HepG2 (cell line): ENCODE data around the gene CALM1. TPM values are rescaled to one million over a fixed set of nuclear protein-coding genes. Genes with fewer than 3 reads are reported as not detected.

Experiments
- ATAC-seq: fragments of 200-7000 bp; cut with Tn5 transposase; 3 replicates; pipeline ENCODE4 v1.9.1; 2020; ENCODE audit warnings: mild to moderate bottlenecking, moderate library complexity
- BruUV-seq: library from RNA; stranded (reverse); fragments of 400-500 nt; replicated peaks from 2 replicates; lab custom pipeline; 2021; lab: Mats Ljungman, UMichigan
- CTCF ChIA-PET: fragments of 300-600 bp; formaldehyde crosslinking; extraction: SDS; loops from one replicate; lab custom pipeline; 2021; ENCODE audit warnings: low total read pairs, inconsistent platforms, low intra/inter-chr PET ratio; lab: Yijun Ruan, JAX
- POLR2A ChIA-PET: fragments of 350-600 bp; sonication (Branson Sonifier 250); formaldehyde crosslinking; loops from one replicate; lab custom pipeline; 2020; ENCODE audit warnings: antibody characterized with exemption, inconsistent platforms; lab: Yijun Ruan, JAX
- DNase-seq: peaks from one replicate; pipeline ENCODE4 v3.0.0-alpha.2; 2015; ENCODE audit warnings: low spot score
- FAIRE-seq: peaks from 3 replicates; lab custom pipeline; 2011; peaks lifted over from hg19 to GRCh38; lab: Jason Lieb, UNC
- H2AFZ ChIP-seq: one replicate; pipeline ENCODE4 v1.6.1; 2011; ENCODE audit warnings: low read length, inconsistent platforms
- H3K27ac ChIP-seq: fragments of 300-600 bp; 3 replicates; pipeline ENCODE4 v1.8.0; 2011; ENCODE audit warnings: mixed run types, mild to moderate bottlenecking, mixed read lengths, low read length, inconsistent platforms; ENCODE audit not compliant: insufficient read depth; ENCODE audit errors: extremely low read length
- H3K27me3 ChIP-seq, 2 experiments: fragments of 200-600 bp in 1 of 2; 2 replicates in 1 of 2; 3 replicates in 1 of 2; pipeline versions ENCODE4 v1.6.0 to v1.8.0; 2011; ENCODE audit warnings: low read length in 2 of 2, mild to moderate bottlenecking in 2 of 2, moderate library complexity in 2 of 2, inconsistent platforms in 1 of 2; ENCODE audit not compliant: insufficient read depth in 2 of 2, control insufficient read depth in 1 of 2
- H3K36me3 ChIP-seq, 2 experiments: fragments of 200-600 bp in 1 of 2; replicated peaks in 1 of 2; 2 replicates in 1 of 2; 3 replicates in 1 of 2; pipeline versions ENCODE4 v1.5.1 to v1.8.0; 2011; ENCODE audit warnings: low read length in 2 of 2, inconsistent platforms in 1 of 2; ENCODE audit not compliant: insufficient read depth in 2 of 2, control insufficient read depth in 1 of 2
- H3K4me1 ChIP-seq: 2 replicates; pipeline ENCODE4 v1.5.1; 2012; ENCODE audit warnings: low read length, inconsistent platforms; ENCODE audit not compliant: insufficient read depth
- H3K4me2 ChIP-seq: 2 replicates; pipeline ENCODE4 v1.6.0; 2011; ENCODE audit warnings: low read depth, low read length, inconsistent platforms
- H3K4me3 ChIP-seq, 3 experiments: fragments of 200-600 bp in 1 of 3; sonication (generic), shearing (Covaris generic) in 1 of 3; replicated peaks in 1 of 3; 2 replicates each; pipeline ENCODE4 v1.5.1; 2011 to 2016; ENCODE audit warnings: low read length in 3 of 3, inconsistent platforms in 2 of 3, low read depth in 2 of 3, mild to moderate bottlenecking in 2 of 3, control low read depth in 1 of 3, mixed read lengths in 1 of 3; ENCODE audit not compliant: insufficient read depth in 1 of 3
- H3K79me2 ChIP-seq: one replicate; pipeline ENCODE4 v1.6.1; 2011; ENCODE audit warnings: low read length, inconsistent platforms; ENCODE audit not compliant: insufficient read depth
- H3K9ac ChIP-seq: 2 replicates; pipeline ENCODE4 v1.6.0; 2011; ENCODE audit warnings: mild to moderate bottlenecking, low read depth, low read length, inconsistent platforms; ENCODE audit not compliant: insufficient read depth
- H3K9me3 ChIP-seq: 2 replicates; pipeline ENCODE4 v1.5.1; 2012; ENCODE audit warnings: mild to moderate bottlenecking, low read length
- H4K20me1 ChIP-seq: 2 replicates; pipeline ENCODE4 v1.6.0; 2011; ENCODE audit warnings: inconsistent platforms, mild to moderate bottlenecking, low read length, moderate library complexity; ENCODE audit not compliant: insufficient read depth
- CBX1 ChIP-seq: IDR thresholded peaks from one replicate; pipeline ENCODE4 v1.6.1; 2016; ENCODE audit warnings: antibody characterized with exemption, low read depth
- GATAD1 ChIP-seq: IDR thresholded peaks from 2 replicates; pipeline ENCODE4 v1.6.1; 2016; ENCODE audit warnings: missing genetic modification reagents, missing compliant biosample characterization
- MAZ ChIP-seq, 2 experiments: sonication (generic) in 1 of 2; formaldehyde crosslinking in 1 of 2; IDR thresholded peaks; 2 replicates each; pipeline versions ENCODE4 v1.5.0 to v1.6.1; 2012 to 2020; ENCODE audit warnings: low read depth in 2 of 2, mild to moderate bottlenecking in 2 of 2, borderline replicate concordance in 1 of 2, improper control_type of control experiment in 1 of 2, low read length in 1 of 2, missing genetic modification reagents in 1 of 2, moderate library complexity in 1 of 2
- NR2F2 ChIP-seq: IDR thresholded peaks from 2 replicates; pipeline ENCODE4 v1.6.1; 2012; ENCODE audit warnings: low read depth, inconsistent platforms, borderline replicate concordance
- ZFP36L1 ChIP-seq: sonication (generic); formaldehyde crosslinking; IDR thresholded peaks from 2 replicates; pipeline ENCODE4 v1.8.0; 2022; ENCODE audit warnings: mild to moderate bottlenecking, missing genetic modification reagents, moderate library complexity
- ZNF253 ChIP-seq: sonication (generic); formaldehyde crosslinking; IDR thresholded peaks from 2 replicates; pipeline ENCODE4 v1.8.0; 2022; ENCODE audit warnings: mild to moderate bottlenecking, missing genetic modification reagents, borderline replicate concordance
- WGBS: methylation state at CpG from one replicate; pipeline ENCODE4 v1.1.6; 2017; ENCODE audit warnings: low lambda C conversion rate; 5-methylcytosine and 5-hydroxymethylcytosine counted together
- in situ Hi-C: cut with HindIII; loops from 2 replicates; pipeline ENCODE4 v1.10.0; 2017; ENCODE audit warnings: low pct_unique_long_range_greater_than_20kb; ENCODE audit not compliant: extremely low pct_ligation_motif_present
- intact Hi-C: fragments of 100-400 bp; cut with micrococcal nuclease; formaldehyde crosslinking; loops from one replicate; pipeline ENCODE4 v1.10.0; 2022; ENCODE audit not compliant: unreplicated experiment
- polyA plus RNA-seq, 8 experiments: library from polyadenylated mRNA; depleted of rRNA in 3 of 8; stranded (reverse) in 7 of 8; unstranded in 1 of 8; fragments of >200 nt; fragmentation: Illumina TruSeq in 4 of 8; extraction: Trizol in 4 of 8; gene quantifications; 2 replicates each; pipeline versions ENCODE4 v1.2.1 to v1.2.3, GENCODE V29; 2011 to 2016; ENCODE audit warnings: low read depth in 4 of 8, missing spikeins in 1 of 8, mixed read lengths in 1 of 8; ENCODE audit not compliant: insufficient read depth in 1 of 8
- total RNA-seq, 5 experiments: library from RNA; depleted of rRNA; stranded (reverse); fragments of >200 nt; fragmentation: Illumina TruSeq; extraction: Trizol; gene quantifications; 2 replicates each; pipeline ENCODE4 v1.2.3, GENCODE V29; 2016; ENCODE audit warnings: low read depth in 1 of 5
- TF ChIP-seq, protein P1 (sequence below): sonication (generic); formaldehyde crosslinking; IDR thresholded peaks from 2 replicates; pipeline ENCODE4 v1.4.0; 2020; ENCODE audit warnings: missing genetic modification reagents; ENCODE audit errors: not compliant biosample characterization
- TF ChIP-seq, protein P2 (sequence below): sonication (generic); formaldehyde crosslinking; IDR thresholded peaks from one replicate; pipeline ENCODE4 v1.5.1; 2020; ENCODE audit warnings: mild to moderate bottlenecking, missing genetic modification reagents; ENCODE audit errors: not compliant biosample characterization

The CALM1 gene
- total and polyA plus RNA-seq, 2 of the 13 experiments (the other 11 are each of a cell fraction or from before 2014, with no cell fraction given) = 110 to 238 TPM

DNA sequence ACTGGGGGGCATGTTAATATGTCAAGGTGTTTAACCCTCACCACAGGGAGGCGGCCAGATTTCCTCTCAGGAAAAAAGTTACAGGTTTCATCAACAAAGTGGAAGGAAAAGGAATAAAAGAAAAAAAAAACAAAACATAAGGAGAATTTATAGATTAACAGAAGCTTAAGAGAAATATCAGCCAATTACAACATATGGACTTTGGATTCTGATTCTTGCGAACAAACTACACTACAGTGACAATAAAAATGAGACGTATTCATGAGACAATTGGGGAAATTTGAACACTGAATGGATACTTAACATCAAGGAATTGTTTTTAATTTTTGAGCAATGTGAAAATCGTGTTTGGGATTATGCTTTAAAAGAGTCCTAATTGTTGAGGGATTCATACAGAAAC is 60.4 kb downstream of the CALM1 start:
- Histone ChIP-seq H3K4me3 (no peak overlapping the region), H3K79me2 (no peaks in the 10 kb centered on the region), H3K4me1 (0 out of 2 replicates have a peak, but pooled peaks cover 5% of the 10 kb centered on the region), H3K36me3 (no peaks in the 10 kb centered on the region), H2AFZ (no peak overlapping the region), H3K9me3 (no peaks in the 10 kb centered on the region), H4K20me1 (no peaks in the 10 kb centered on the region), H3K27ac (no peak overlapping the region), H3K4me2 (no peak overlapping the region), H3K27me3 (peaks cover 0 to 15% of the 10 kb centered on the region in 2 experiments; a peak in 3 of 5 replicates), H3K9ac (no peak overlapping the region)
- FAIRE-seq (no peak), DNase-seq (no peak), ATAC-seq (no peak)
- TF ChIP-seq ZNF253 (CRISPR knock-in tag) (no peak), ZFP36L1 (no peak), MAZ (IDR thresholded peaks at IDR 0.05; ENCODE audit: borderline replicate concordance, low read depth, low read length) (no peak), MAZ (CRISPR knock-in tag; IDR thresholded peaks at IDR 0.05; ENCODE audit: low read depth) (no peak), NR2F2 (no peak), CBX1 (no peak), GATAD1 (CRISPR knock-in tag) (no peak)
- TF ChIP-seq, protein P1, sequence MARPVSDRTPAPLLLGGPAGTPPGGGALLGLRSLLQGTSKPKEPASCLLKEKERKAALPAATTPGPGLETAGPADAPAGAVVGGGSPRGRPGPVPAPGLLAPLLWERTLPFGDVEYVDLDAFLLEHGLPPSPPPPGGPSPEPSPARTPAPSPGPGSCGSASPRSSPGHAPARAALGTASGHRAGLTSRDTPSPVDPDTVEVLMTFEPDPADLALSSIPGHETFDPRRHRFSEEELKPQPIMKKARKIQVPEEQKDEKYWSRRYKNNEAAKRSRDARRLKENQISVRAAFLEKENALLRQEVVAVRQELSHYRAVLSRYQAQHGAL = no peak
- TF ChIP-seq, protein P2, sequence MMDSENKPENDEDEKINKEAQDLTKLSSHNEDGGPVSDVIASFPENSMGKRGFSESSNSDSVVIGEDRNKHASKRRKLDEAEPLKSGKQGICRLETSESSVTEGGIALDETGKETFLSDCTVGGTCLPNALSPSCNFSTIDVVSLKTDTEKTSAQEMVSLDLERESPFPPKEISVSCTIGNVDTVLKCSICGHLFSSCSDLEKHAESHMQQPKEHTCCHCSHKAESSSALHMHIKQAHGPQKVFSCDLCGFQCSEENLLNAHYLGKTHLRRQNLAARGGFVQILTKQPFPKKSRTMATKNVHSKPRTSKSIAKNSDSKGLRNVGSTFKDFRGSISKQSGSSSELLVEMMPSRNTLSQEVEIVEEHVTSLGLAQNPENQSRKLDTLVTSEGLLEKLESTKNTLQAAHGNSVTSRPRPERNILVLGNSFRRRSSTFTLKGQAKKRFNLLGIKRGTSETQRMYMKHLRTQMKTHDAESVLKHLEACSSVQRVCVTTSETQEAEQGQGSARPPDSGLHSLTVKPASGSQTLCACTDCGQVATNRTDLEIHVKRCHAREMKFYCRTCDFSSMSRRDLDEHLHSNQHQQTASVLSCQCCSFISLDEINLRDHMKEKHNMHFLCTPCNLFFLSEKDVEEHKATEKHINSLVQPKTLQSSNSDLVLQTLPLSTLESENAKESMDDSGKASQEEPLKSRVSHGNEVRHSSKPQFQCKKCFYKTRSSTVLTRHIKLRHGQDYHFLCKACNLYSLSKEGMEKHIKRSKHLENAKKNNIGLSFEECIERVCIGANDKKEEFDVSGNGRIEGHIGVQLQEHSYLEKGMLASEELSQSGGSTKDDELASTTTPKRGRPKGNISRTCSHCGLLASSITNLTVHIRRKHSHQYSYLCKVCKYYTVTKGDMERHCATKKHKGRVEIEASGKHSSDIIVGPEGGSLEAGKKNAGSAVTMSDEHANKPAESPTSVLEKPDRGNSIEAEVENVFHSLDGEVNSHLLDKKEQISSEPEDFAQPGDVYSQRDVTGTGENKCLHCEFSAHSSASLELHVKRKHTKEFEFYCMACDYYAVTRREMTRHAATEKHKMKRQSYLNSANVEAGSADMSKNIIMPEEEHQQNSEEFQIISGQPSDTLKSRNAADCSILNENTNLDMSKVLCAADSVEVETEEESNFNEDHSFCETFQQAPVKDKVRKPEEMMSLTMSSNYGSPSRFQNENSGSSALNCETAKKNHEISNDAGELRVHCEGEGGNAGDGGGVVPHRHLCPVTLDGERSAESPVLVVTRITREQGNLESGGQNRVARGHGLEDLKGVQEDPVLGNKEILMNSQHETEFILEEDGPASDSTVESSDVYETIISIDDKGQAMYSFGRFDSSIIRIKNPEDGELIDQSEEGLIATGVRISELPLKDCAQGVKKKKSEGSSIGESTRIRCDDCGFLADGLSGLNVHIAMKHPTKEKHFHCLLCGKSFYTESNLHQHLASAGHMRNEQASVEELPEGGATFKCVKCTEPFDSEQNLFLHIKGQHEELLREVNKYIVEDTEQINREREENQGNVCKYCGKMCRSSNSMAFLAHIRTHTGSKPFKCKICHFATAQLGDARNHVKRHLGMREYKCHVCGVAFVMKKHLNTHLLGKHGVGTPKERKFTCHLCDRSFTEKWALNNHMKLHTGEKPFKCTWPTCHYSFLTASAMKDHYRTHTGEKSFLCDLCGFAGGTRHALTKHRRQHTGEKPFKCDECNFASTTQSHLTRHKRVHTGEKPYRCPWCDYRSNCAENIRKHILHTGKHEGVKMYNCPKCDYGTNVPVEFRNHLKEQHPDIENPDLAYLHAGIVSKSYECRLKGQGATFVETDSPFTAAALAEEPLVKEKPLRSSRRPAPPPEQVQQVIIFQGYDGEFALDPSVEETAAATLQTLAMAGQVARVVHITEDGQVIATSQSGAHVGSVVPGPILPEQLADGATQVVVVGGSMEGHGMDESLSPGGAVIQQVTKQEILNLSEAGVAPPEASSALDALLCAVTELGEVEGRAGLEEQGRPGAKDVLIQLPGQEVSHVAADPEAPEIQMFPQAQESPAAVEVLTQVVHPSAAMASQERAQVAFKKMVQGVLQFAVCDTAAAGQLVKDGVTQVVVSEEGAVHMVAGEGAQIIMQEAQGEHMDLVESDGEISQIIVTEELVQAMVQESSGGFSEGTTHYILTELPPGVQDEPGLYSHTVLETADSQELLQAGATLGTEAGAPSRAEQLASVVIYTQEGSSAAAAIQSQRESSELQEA = no peak
- in situ Hi-C loops (no loop called here), intact Hi-C loops (no loop called here)
- ChIA-PET CTCF (no interaction called here), POLR2A (no interaction called here)
- WGBS = 25% methylated on average over 4 of the region's 4 CpGs
- no TSS peak for BruUV-seq
